HG02763 (cell line): ENCODE results near the gene SLX9.
"Not testable (repeated sequence)": the region's sequence is repeated elsewhere in the genome, so short reads cannot be mapped to it uniquely, and the experiment has no call there.

Source experiments
- ATAC-seq: cut with Tn5 transposase; IDR thresholded peaks from one replicate; pipeline ENCODE4 v1.9.1; 2021; ENCODE audit warnings: mild to moderate bottlenecking, moderate library complexity; ENCODE audit not compliant: unreplicated experiment

SLX9 gene

GRCh38 chr21:44914176-44914874 lies 25.5 kb upstream of the SLX9 start:
- ATAC-seq = no peak

- no peak for ATAC-seq
Measured at GRCh38 chr21:44916965-44917364, 22.9 kb upstream of the SLX9 start.

- no peak for ATAC-seq
Measured at GRCh38 chr21:44917446-44918106, 22.3 kb upstream of the SLX9 start.

- ATAC-seq = no peak
Measured at GRCh38 chr21:44918107-44918470, 21.7 kb upstream of the SLX9 start.

- ATAC-seq = no peak
Measured at GRCh38 chr21:44918581-44919033, 21.2 kb upstream of the SLX9 start.

GRCh38 chr21:44919111-44919912 lies 20.5 kb upstream of the SLX9 start:
- no peak for ATAC-seq

GRCh38 chr21:44919913-44920693 lies 19.7 kb upstream of the SLX9 start:
- no peak for ATAC-seq

GRCh38 chr21:44920694-44921604 lies 18.9 kb upstream of the SLX9 start, which contains the start of gene ITGB2:
TSS of gene ITGB2 (minus strand) at chr21:44920899. CDS start at chr21:44910782, 10,117 bp downstream.
- peak; percentile 62 for ATAC-seq

GRCh38 chr21:44921928-44922327 lies 17.9 kb upstream of the SLX9 start:
- no peak for ATAC-seq

GRCh38 chr21:44923480-44924084 lies 16.2 kb upstream of the SLX9 start:
- no peak for ATAC-seq

GRCh38 chr21:44924606-44925377 lies 15.0 kb upstream of the SLX9 start:
- ATAC-seq = no peak

- ATAC-seq = no peak
Measured at GRCh38 chr21:44925378-44925755, 14.5 kb upstream of the SLX9 start.

- ATAC-seq = no peak
Measured at GRCh38 chr21:44926331-44927101, 13.3 kb upstream of the SLX9 start.

GRCh38 chr21:44927259-44927586 lies 12.6 kb upstream of the SLX9 start:
- no peak for ATAC-seq

- no peak for ATAC-seq
Measured at GRCh38 chr21:44927587-44928461, 12.0 kb upstream of the SLX9 start.

GRCh38 chr21:44928500-44929241 lies 11.2 kb upstream of the SLX9 start:
- not testable (repeated sequence) for ATAC-seq
